UCSD-AML1 (cell line): ENCODE results near the gene FAM9B.

Experiments used
- DNase-seq: peaks from one replicate; lab custom pipeline; 2025; ENCODE audit not compliant: unreplicated experiment; lab: John Stamatoyannopoulos, UW

FAM9B gene

DNA sequence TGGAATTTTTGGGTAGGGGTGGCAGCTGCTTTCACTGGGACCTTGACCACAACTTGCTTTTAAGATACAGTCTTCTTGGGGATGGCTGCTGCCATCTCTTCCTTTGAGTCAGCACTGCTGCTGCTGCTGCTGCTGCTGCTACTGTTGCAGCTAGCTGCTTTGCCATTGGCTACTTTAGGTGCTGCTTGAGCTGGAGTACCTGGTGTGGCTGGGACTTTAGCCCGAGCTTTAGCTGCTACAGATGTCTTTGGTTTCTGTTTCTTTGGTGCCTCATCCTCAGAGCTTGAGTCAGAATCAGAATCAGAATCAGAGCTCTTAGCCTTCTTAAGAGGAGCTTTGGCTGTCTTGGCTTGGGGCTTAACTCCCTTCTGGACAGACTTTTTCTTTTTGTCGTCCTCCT, 52.2 kb downstream of the FAM9B start:
- DNase-seq: no peak

GRCh38 chrX:8980756-8981155, 53.2 kb downstream of the FAM9B start:
- no peak for DNase-seq
